Fibroblast of skin of abdomen (primary cell): ENCODE measurements around the gene KLRF2. TPM values are rescaled to one million over a fixed set of nuclear protein-coding genes. Genes with fewer than 3 reads are reported as not detected.
"Not testable (repeated sequence)": the region's sequence is repeated elsewhere in the genome, so short reads cannot be mapped to it uniquely, and the experiment has no call there.

Experiments
- DNase-seq: peaks from one replicate; pipeline ENCODE4 v3.0.0-alpha.2; 2013
- polyA plus RNA-seq, 2 experiments: library from polyadenylated mRNA; unstranded; fragments of 120-200 nt; gene quantifications; one replicate each; pipeline ENCODE4 v1.2.1, GENCODE V29; 2013; ENCODE audit not compliant: insufficient read length in 2 of 2

KLRF2 gene, protein sequence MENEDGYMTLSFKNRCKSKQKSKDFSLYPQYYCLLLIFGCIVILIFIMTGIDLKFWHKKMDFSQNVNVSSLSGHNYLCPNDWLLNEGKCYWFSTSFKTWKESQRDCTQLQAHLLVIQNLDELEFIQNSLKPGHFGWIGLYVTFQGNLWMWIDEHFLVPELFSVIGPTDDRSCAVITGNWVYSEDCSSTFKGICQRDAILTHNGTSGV
- not detected for polyA plus RNA-seq (2013, experiment 1 of 2; ENCODE audit: insufficient read length)
- polyA plus RNA-seq (2013, experiment 2 of 2; ENCODE audit: insufficient read length) = not detected

GRCh38 chr12:9881246-9881645, at the start of gene KLRF2:
Gene KLRF2 (plus strand): TSS chr12:9881489. CDS start chr12:9881596, 107 bp downstream.
- no peak for DNase-seq

DNA sequence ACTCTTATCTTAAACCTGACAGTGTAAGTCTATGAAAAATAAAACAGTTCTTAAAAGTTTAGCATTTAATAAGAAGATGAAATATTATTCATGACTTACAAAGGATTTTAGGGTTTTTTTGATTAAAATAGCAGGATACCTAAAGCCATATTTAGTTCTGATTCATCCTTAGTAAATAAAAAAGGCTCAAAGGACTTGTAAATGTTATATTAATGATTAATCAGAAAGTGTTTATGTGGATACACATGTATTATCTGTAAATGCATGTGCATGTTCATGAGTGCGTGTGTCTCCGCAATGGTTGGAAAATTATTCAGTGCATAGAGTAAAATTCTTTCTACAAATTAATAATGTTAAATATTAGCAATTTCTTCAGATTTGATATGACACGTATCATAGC, 49.6 kb upstream of the KLRF2 start:
- DNase-seq = no peak

DNA sequence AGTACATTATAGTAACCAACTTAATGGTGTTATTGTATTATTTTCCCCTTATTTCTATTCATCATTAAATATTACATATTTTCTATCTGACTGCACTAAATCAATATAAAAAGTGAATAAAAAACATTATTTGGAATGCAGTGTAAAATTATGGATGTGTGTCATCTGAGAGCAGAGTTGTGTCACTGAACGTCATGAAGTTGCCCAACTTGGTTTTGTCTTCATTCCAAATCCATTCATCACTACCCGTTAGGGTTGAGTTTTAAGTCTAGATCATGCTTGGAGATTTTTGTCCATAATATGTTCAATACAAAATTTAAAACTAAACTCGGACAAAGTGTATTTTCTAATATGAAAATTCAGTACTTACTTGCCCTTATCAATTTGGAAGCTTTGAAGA, 37.9 kb upstream of the KLRF2 start:
- no peak for DNase-seq

- DNase-seq = no peak
These were observed 32.4 kb upstream of the KLRF2 start for GRCh38 chr12:9848899-9849298.

GRCh38 chr12:9851050-9851449, 30.2 kb upstream of the KLRF2 start:
- DNase-seq = no peak

- DNase-seq = no peak
These were observed 29.4 kb upstream of the KLRF2 start for GRCh38 chr12:9851927-9852326.

DNA sequence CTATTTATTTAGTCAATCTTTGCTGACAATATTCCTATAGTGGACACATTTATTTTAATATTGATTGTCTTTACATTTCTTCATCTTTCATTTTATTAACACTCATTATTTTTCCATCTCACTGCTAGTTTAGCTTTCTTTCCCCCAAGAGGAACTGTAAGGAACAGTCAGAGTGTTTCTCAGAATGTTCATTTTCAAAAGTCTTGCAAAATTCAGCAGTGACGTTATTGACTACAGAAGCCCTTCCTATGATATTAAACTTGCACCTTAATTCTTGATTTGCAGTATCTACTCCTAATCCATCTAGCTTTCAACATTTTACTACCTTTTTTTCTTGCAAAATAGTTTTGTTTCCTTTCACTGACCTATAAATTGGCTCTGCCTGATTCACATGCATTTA, 25.1 kb upstream of the KLRF2 start:
- no peak for DNase-seq

GRCh38 chr12:9856894-9857293, 24.4 kb upstream of the KLRF2 start:
- no peak for DNase-seq

DNA sequence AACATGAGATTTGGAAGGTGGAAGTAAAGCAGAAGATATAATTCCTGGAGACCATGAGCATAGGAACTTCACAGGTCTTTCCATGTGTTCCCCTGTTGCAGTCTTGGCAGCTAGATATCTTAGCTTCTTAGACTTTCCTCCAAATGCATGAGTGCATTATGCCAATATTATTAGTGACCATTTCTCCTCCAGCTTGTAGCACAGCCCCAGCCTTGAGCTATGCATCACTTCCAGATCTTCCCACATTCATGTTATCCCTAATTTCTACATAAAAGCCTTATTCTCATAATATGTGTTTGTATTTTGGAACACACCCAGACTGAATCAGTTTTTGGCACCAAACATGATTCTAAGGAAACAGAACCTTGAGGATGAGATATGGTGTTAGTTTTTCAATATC, 23.2 kb upstream of the KLRF2 start:
- DNase-seq = no peak

DNA sequence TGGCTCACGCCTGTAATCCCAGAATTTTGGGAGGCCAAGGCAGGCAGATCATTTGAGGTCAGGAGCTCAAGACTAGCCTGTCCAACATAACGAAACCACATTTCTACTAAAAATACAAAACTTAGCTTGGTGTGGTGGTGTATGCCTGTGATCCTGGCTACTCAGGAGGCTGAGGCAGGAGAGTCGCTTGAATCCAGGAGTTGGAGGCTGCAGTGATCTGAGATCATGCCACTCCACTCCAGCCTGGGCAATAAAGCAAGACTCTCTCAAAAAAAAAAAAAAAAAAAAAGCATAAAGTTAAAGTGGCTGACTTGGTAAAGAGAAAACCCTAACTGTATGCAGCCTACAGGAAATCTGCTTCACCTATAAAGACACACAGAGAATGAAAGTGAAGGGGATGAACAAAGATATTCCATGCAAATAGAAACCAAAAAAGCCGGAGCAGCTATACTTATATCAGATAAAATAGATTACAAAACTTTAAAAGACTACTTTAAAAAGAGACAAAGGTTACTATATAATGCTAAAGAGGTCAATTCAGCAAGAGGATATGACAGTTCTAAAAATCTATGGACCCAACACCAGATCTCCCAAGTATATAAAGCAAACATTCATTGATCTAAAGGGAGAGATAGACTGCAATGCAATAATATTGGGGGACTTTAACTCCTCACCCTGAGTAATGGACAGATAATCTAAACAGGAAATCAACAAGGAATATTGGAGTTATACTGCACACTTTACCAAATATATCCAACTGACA, 16.2 kb upstream of the KLRF2 start:
- DNase-seq = no peak

DNA sequence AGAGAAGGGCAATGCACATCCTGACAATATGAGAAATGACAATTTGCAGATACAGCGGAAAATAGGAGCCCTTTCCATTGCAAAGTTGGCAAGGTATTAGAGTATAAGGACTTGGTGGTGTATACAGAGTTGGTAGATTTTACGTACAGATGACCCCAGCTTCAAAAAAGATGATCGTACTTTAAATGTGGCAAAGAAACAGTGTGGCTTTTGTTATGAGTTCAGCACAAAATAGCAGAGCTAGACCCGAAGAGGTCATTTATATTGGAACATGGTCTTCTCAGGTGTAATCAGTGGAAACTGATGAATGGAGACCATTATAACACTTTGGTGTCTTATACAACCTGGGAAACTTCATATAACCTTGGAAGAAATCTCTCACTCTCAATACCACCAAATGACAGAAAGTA, 14.4 kb upstream of the KLRF2 start:
- DNase-seq = no peak

DNA sequence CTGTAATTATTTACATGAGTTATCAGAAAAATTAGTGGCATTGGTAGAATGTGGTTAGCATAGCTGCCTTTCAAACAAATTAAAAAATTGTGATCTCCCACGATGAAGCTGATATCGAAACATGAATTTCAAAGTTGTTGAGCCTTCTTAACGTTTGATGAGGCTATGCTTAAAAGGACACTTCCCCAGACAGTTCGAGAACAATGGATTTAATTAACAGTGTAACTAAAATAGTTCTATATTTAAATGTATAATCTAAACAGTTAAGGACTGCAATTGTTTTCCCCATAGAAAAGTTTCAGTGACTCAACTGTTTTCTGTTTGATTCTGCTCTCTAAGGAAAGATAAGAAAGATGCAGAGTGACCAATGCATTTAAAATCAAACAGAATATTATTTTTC, 13.8 kb upstream of the KLRF2 start:
- no peak for DNase-seq

- DNase-seq = no peak
These were observed 12.9 kb upstream of the KLRF2 start for GRCh38 chr12:9868311-9868801.

- DNase-seq = no peak
These were observed 12.4 kb upstream of the KLRF2 start for GRCh38 chr12:9868951-9869306.

- peak; percentile 76 for DNase-seq
These were observed 11.8 kb upstream of the KLRF2 start, which contains the start of gene CLEC2B for GRCh38 chr12:9869307-9870161. Gene CLEC2B (minus strand): TSS chr12:9869354.

GRCh38 chr12:9870286-9870866, 10.9 kb upstream of the KLRF2 start:
- no peak for DNase-seq

- DNase-seq = no peak
These were observed 9.1 kb upstream of the KLRF2 start for GRCh38 chr12:9872162-9872561.

DNA sequence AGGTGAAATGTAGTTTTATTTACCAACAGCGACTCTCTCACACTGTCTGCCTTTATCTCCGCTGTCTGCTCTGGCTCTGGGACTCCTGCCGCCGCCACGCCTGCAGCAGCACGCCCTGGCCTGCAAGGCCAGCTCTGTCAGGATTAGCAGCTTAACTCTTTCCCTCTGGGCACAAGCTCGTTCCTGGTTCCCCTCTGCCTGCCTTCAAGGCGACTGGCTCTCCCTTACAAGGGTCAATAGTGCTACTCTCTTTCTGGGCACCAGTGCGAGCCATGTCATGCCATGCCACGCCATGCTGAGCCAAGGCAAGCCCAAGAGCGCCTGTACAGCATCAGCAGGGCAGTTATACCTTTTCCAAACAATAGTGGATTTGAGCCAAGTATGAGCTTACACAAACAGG, 8.5 kb upstream of the KLRF2 start:
- DNase-seq = no peak

DNA sequence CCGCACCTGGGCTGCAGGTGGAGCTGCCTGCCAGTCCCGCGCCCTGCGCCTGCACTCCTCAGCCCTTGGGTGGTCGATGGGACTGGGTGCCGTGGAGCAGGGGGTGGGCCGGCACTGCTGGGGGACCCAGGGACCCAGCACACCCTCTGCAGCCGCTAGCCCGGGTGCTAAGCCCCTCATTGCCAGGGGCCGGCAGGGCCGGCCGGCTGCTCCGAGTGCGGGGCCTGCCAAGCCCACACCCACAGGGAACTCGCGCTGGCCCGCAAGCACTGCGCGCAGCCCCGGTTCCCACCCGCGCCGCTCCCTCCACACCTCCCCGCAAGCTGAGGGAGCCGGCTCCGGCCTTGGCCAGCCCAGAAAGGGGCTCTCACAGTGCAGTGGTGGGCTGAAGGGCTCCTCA, 5.2 kb upstream of the KLRF2 start:
- not testable (repeated sequence) for DNase-seq

- DNase-seq = no peak
These were observed 684 bp upstream of the KLRF2 start for GRCh38 chr12:9880532-9881078.

DNA sequence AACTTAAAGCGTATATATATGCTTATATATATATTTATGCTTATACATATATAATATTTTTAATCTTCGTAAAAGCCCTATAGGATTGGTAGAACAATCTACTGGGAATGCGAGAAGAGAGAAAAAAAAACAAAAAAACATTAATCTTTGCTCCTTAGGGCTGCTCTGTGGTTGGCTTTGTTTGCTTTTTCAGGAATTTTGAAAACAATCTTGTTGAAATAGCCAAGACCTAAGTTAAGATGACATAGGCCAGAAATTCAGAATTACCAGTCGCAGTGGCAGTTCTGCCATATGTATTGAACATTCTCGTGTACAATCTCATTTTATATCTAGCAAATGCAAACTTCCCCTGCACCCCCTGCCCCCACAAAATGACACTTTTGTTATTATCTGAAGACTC, 699 bp downstream of the KLRF2 start:
- DNase-seq = no peak

GRCh38 chr12:9883175-9883574, 1.9 kb downstream of the KLRF2 start:
- no peak for DNase-seq
